ENCODE measurements around the gene AUTS2. TPM values are rescaled to one million over a fixed set of nuclear protein-coding genes. Genes with fewer than 3 reads are reported as not detected.
A peak's percentile ranks its signal among the peaks of the same experiment; 100 is the strongest.

AUTS2 gene
- total and polyA plus RNA-seq, 2 of the 8 experiments (the other 6 are each of a cell fraction or from before 2014, with no cell fraction given): 25.9 to 101 TPM

DNA sequence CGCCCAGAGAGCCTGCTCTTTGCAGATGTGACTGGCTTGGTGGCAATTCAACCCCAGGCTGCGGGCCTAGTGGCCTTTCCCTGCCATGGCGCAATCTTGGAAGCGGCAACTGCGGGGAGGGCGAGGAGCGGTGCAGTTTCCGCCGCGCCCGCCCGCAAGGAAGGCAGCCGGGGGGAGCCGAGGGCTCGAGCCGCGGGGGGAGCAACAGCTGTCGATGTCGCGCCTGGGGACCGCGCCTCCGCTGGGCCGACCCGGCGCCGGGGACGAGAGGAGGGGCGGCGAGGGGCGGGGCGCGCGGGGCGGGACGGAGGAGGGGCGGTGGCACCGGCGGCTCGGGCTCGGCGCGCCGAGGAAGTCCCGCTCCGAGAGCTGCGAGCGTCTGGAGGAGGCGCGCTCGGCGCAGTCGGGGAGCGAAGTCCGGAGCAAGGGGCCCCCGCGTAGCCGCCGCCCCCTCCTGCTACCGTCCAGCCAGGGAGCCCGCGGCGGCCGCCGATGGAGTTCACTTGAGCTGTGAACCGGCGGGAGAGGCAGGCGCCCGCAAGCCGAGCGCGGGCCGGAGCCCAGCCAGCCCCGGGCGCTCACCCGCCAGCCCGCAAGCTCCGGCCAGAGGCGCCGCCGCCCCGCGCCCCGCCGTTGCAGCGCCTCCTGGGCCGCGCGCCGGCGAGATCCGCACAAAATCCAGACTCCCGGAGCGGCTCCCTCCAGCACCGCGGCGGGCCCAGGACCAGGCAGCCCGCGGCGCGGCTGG, 1095.6 kb downstream of the AUTS2 start (continued):
- no peak for TF ChIP-seq TCF12 (IDR thresholded peaks at IDR 0.05; ENCODE audit: low read depth, low read length)
- TF ChIP-seq MAFK (IDR thresholded peaks at IDR 0.05; ENCODE audit: low read depth, low read length): no peak
- 0 out of 2 replicates have a peak, but pooled peaks have one; percentile 8 for TF ChIP-seq CREB1 (IDR thresholded peaks at IDR 0.05)
- no peak for TF ChIP-seq YY1 (IDR thresholded peaks at IDR 0.05; ENCODE audit: low read depth, low read length)
- TF ChIP-seq, protein P1, sequence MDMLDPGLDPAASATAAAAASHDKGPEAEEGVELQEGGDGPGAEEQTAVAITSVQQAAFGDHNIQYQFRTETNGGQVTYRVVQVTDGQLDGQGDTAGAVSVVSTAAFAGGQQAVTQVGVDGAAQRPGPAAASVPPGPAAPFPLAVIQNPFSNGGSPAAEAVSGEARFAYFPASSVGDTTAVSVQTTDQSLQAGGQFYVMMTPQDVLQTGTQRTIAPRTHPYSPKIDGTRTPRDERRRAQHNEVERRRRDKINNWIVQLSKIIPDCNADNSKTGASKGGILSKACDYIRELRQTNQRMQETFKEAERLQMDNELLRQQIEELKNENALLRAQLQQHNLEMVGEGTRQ (IDR thresholded peaks at IDR 0.05; ENCODE audit: low read length): no peak
- peak; percentile 54 for TF ChIP-seq TAF7 (optimal IDR thresholded peaks at IDR 0.05; ENCODE audit: borderline replicate concordance, low read depth, low read length)
- TF ChIP-seq, protein P2, sequence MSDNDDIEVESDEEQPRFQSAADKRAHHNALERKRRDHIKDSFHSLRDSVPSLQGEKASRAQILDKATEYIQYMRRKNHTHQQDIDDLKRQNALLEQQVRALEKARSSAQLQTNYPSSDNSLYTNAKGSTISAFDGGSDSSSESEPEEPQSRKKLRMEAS (IDR thresholded peaks at IDR 0.05): no peak; the same call in 1 of the 2 replicates
- TF ChIP-seq GTF2F1 (IDR thresholded peaks at IDR 0.05; ENCODE audit: borderline replicate concordance, low read depth, low read length): no peak
- TF ChIP-seq EGR1 (IDR thresholded peaks at IDR 0.05; ENCODE audit: borderline replicate concordance, low read depth, low read length): no peak
- peak in 1 of 2 experiments; percentile 78; a peak in 2 of 4 replicates for TF ChIP-seq SIN3A (conservative IDR thresholded peaks at IDR 0.05 in 1 of 2, IDR thresholded peaks at IDR 0.05 in 1 of 2; ENCODE audit: low read depth in 1 of 2, low read length in 2 of 2)
- no peak for TF ChIP-seq SP4 (IDR thresholded peaks at IDR 0.05; ENCODE audit: low read length)
- no peak for TF ChIP-seq RXRA (IDR thresholded peaks at IDR 0.05; ENCODE audit: insufficient read depth, low read depth, low read length)
- TF ChIP-seq CBX5 (IDR thresholded peaks at IDR 0.05; ENCODE audit: low read depth, low read length): no peak
- no peak for TF ChIP-seq NANOG (IDR thresholded peaks at IDR 0.05; ENCODE audit: insufficient read depth, low read depth, low read length, poor library complexity, severe bottlenecking)
- no peak for TF ChIP-seq SIX5 (IDR thresholded peaks at IDR 0.05; ENCODE audit: low read depth, low read length)
- no peak for TF ChIP-seq SRF (IDR thresholded peaks at IDR 0.05; ENCODE audit: low read depth, low read length)
- no peak for TF ChIP-seq CBX8 (IDR thresholded peaks at IDR 0.05; ENCODE audit: borderline replicate concordance, low read depth, low read length)
- no peak for TF ChIP-seq KDM5A (IDR thresholded peaks at IDR 0.05; ENCODE audit: low read length)
- peak; percentile 72 for TF ChIP-seq TAF1 (IDR thresholded peaks at IDR 0.05; ENCODE audit: low read depth, low read length)
- no peak for TF ChIP-seq KDM1A (IDR thresholded peaks at IDR 0.05; ENCODE audit: borderline replicate concordance, low read length)
- no peak for TF ChIP-seq SP1 (IDR thresholded peaks at IDR 0.05; ENCODE audit: low read depth, low read length)
- no peak for TF ChIP-seq CHD1 (IDR thresholded peaks at IDR 0.05; ENCODE audit: low read depth, low read length)
- TF ChIP-seq BCL11A (IDR thresholded peaks at IDR 0.05; ENCODE audit: low read depth in 2 of 2, low read length in 2 of 2): no peak
- TF ChIP-seq HDAC6 (IDR thresholded peaks at IDR 0.05; ENCODE audit: low read depth, low read length): no peak
- TF ChIP-seq TBP (IDR thresholded peaks at IDR 0.05; ENCODE audit: low read depth, low read length): peak; percentile 78
